Measurements from ENCODE around the gene RABAC1.
"Not testable (repeated sequence)": the region's sequence is repeated elsewhere in the genome, so short reads cannot be mapped to it uniquely, and the experiment has no call there.

The RABAC1 gene

DNA sequence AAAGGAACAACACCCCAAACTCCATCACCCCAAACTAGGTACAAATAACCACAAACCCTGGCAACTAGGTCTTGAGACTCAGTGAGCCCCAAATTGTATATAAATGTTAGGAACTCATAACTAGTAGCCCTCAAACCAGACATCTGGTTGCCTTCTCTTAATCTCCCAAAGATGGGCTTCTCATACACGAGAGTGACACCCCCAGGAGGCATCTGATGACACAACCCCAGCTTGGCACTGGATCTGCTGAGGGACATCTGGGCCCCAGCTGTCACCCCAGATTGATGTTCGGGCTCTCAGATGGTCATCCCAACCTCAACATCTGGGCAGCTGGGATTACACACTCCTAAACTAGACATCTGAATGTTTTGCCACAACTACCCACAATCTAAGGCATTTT lies 14.8 kb downstream of the RABAC1 start:
- DNase-seq, result no peak

DNA sequence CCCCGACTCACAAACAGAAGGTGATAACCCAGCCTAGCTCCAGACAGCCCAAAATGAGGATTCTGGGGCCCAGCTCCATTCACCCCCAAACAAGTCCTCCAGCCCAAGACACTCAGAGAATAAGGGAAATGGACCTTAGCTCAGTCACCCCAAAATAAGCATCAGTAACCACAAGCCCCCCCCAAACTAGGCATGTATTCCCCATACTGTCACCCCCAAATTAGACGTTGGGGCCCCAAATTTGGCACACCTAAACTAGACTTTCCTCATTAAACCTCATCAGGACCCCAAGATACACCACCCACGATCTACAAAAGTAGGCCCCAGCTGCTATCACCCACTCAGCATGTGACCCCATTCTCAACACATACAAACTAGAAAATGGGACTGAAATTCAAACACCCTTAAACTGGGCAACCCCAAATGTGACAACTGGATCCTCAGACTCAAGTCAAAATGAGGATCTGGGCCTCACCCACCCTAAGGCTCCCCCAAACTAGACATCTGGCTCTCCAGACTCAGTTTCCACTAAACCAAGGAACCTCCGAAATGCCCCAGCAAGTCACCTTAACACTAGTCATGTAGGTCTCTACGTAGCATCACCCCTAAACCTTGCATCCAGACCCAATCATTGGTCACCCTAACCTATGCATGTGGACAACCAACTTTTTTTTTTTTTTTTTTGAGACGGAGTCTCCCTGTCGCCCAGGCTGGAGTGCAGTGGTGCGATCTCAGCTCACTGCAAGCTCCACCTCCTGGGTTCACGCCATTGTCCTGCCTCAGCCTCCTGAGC lies 17.5 kb downstream of the RABAC1 start:
- no peak for DNase-seq

DNA sequence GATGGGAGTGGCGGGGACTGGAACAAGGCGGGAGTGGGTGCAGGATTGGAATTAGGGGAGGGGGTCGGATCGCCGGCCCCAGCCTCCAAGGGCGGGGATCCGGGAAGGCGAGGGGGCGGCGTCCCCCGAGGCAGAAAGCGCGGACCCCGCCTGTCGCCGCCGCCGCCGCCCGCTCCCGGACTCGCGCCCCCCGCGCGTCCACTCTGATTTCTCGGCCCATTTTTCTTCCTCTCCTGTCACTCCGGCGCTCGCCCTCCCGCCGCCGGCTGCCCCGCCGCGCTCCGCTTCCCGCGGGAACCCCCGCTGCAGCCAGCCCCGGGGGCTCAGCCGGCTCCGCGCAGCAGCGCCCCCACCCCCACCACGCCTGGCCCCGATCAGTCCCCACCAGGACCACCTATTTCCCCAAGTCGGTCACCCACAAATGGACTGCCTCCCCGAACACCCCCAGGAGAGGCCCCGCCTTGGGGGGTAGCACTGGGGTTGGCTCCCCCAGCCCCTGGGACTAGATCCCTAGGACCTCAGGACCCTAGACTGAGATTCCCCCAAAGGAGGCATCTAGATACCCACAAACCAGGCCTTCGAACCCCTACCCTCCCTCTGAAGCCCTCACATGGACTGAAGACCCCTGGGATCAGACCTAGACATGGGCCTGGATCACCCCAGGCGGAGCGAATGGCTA lies 18.3 kb downstream of the RABAC1 start:
- DNase-seq, result no peak

DNA sequence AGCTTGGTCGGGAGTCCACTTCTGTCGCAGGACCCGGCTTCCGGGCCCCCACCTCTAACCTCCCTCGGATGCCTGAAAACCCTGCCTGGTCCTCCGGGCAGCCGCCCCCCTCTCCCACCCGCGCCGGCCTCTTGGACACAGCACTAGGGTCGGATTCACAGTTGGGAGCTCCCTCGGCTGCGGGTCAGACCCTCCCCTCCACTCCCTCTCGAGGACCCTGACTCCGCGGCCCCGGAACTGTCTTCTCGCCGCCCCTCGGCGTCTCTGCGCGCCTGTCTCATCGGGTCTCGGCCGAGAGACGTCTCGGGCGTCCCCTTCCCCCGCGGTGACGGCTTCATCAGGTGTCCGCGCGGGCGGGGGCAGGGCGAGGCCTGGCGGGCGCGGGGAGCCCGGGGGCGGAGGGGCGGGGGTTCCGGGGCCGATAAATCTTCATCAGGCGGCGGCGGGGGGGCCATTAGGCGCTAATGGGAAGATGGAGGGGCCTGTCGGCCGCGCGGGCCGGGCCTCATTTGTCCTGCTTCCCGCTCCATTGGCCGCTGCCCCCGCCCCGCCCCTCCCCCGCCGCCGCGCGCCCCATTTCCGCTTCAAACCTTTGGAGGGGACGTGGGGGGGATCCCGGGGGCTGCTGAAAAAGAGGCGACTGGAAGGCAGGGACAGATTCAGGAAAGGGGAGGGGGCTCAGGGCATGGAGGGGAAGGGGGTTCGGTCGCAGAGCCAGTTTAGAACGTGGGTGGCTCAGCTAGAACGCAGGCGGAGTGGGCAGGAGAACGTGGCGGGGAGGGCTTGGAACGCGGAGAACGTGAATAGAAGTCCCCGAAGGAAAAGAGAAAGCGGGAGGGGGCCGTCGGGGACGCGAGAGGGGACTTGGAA lies 19.0 kb downstream of the RABAC1 start:
- DNase-seq, result no peak

- not testable (repeated sequence) for DNase-seq
Observed at GRCh38 chr19:41939209-41939608, 19.9 kb downstream of the RABAC1 start.

GRCh38 chr19:41937525-41938468 lies 21.3 kb downstream of the RABAC1 start:
- no peak for DNase-seq

GRCh38 chr19:41936961-41937360 lies 22.2 kb downstream of the RABAC1 start:
- DNase-seq, result no peak

- no peak for DNase-seq
Observed at GRCh38 chr19:41936416-41936850, 22.7 kb downstream of the RABAC1 start.

- DNase-seq, result no peak
Observed at GRCh38 chr19:41935760-41936415, 23.2 kb downstream of the RABAC1 start.

GRCh38 chr19:41934849-41935374 lies 24.2 kb downstream of the RABAC1 start:
- DNase-seq, result peak; percentile 20

GRCh38 chr19:41933693-41934426 lies 25.3 kb downstream of the RABAC1 start:
- DNase-seq, result no peak

DNA sequence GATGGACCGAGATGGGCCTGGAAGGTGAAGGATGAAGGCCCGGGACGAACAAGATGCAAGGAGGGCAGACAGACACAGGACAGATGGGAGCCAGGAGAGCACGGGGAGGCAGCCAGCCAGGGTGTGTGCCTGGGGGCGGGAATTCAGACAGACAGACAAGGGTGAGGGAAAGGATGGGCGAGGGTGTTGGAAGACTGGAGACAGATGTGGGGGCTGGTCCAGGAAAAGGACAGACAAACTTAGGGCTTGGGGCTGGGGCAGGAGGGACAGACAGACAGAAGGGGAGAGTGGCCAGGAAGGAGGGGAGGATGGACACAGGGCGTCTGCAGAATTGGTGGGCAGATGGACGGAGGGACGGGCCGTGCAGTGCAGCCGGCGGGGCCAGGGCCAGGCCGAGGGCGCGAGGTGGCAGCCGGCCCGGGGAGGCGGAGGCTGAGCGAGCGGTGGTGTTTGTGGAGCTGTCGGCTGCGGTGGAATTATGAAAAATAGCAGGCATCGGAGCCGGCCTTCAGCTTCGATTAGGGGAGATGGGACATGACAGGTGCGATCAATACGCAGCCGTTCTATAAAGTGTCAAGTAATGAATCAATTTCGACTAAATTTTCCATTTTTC lies 26.3 kb downstream of the RABAC1 start:
- DNase-seq, result no peak

- no peak for DNase-seq
Observed at GRCh38 chr19:41932259-41932719, 26.8 kb downstream of the RABAC1 start.

GRCh38 chr19:41930926-41931592 lies 28.1 kb downstream of the RABAC1 start:
- no peak for DNase-seq

GRCh38 chr19:41930322-41930722 lies 28.8 kb downstream of the RABAC1 start:
- DNase-seq, result no peak

DNA sequence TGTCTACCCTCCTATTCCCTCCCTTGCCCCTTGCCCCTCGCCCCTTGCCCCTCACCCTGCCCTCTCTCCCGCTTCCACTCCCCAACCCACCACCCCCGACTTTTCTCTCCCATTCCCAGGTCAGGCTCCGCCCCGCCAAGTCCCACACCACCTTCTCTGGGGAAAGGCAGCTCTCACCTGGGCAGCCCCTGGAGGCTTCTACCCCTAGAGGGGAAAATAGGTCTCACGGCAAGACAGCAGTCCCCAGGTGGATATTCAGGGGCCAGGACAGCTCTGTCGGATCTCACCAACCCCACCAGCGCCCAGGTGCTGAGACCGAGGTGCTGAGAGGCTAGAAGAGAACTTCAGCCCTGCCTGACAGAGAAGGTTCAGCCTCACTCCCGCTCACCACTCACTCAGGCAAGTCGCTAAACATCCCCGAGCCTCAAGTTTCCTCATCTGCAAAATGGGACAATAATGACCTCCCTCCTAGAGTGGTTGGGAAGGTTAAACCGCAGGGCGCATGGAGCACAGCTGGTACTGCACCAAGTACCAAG lies 29.5 kb downstream of the RABAC1 start:
- no peak for DNase-seq

GRCh38 chr19:41928754-41929535 lies 30.2 kb downstream of the RABAC1 start:
- no peak for DNase-seq

DNA sequence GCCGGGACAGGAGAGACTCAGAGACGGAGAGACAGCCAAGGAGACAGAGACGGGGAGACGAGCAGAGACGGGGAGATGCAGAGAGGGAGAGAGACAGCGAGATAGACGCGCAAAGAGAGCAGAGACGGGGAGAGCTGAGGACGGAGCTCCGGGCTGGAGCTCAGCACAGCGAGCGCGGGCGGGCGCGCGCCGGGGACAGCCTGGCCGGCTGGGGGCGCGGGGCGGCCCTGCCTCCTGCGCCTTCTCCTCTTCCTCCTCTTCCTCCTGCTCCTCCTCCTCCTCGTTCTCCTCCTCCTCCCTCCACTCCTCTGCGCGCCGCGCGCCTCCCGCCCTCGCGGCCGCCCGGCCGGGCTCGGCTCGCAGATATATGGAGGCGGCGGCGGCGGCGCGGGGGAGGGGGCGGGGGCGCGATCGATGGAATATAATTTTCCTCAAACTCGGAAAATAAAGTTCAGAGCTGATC lies 30.9 kb downstream of the RABAC1 start, which contains the start of gene ERFL:
ERFL (minus strand) TSS at position 229 of the 463 bp plus-strand sequence. CDS start 15,530 bp downstream, outside the sequence.
- no peak for DNase-seq

Data from SHP77 treated with DMSO at 0.1 percent for 48 hours (cell line).